ENCODE data around the gene KRTAP10-8.
A peak's percentile ranks its signal among the peaks of the same experiment; 100 is the strongest.
"Not testable (repeated sequence)": the region's sequence is repeated elsewhere in the genome, so short reads cannot be mapped to it uniquely, and the experiment has no call there.

KRTAP10-8 gene, protein sequence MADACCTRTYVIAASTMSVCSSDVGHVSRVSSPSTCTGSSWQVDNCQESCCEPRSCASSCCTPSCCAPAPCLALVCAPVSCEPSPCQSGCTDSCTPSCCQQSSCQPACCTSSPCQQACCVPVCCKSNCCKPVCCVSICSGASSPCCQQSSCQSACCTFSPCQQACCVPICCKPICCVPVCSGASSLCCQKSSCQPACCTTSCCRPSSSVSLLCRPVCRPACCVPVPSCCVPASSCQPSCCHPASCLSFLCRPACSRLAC

DNA sequence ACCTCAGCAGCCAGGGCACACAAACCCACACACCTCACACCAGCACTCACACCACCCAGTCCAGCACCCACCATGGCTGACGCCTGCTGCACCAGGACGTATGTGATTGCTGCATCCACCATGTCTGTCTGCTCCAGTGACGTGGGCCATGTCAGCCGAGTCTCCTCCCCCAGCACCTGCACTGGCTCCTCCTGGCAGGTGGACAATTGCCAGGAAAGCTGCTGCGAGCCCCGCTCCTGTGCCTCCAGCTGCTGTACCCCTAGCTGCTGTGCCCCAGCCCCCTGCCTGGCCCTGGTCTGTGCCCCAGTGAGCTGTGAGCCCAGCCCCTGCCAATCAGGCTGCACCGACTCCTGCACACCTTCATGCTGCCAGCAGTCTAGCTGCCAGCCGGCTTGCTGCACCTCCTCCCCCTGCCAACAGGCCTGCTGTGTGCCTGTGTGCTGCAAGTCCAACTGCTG is at the start of gene KRTAP10-8:
Gene KRTAP10-8 (plus strand): TSS at position 51 of the 458 bp plus-strand sequence. CDS start 22 bp downstream, at position 73.
- in situ Hi-C loops (cut with MboI; ENCODE audit: low pct_unique_long_range_greater_than_20kb, low sequenced_read_pairs): no loop called here
- no peak for DNase-seq

DNA sequence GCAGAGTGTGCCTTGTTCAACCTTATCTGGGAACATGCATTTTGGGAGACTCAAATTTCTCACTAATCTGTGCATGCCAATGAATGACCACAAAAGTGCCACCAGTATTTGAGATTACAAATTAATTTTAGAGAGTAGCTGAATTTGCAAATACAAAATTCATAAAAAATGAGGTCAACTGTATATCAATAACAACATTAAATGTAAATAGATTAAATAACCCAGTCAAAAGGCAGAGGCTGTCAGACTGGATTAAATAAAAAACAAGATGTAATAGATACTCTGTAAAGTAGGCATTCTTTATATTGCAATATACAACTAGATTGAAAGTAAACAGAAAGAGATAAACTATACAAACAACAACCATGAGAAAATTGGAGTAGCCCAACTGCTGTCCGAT is 47.8 kb upstream of the KRTAP10-8 start:
- DNase-seq: no peak
- in situ Hi-C loops (cut with MboI; ENCODE audit: low pct_unique_long_range_greater_than_20kb, low sequenced_read_pairs): loop anchor here (25.0 kb wide), 1 partner anchor 102 kb away; the partner anchor contains the start of gene LRRC3

DNA sequence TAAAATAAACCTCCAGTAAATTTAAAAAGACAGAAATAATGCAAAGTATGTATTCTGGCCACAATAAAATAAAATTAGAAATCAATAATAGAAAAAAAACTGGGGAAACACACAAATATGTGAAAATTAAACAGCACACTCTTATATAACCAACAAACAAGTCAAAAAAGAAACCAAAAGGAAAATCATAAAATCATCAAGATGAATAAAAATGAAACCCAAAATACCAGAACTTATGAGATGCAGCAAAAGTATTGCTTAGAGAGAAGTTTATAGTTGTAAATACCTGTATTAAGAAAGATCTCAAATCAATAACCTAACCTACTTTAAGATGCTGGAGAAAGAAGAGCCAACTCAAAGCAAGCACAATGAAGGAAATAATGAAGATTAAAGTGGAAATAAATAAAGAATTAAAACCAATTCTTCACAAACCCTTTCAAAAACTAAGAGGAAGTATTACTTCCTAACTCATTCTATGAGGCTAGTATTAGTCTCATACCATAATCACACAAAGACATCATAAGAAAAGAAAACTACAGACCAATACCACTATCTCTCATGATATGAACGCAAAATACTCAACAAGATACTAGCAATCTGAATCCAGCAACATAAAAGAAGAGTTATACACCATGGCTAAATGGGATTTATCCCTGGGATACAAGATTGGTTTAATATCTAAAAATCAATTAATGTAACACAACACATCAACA is 46.8 kb upstream of the KRTAP10-8 start:
- DNase-seq: no peak
- in situ Hi-C loops (cut with MboI; ENCODE audit: low pct_unique_long_range_greater_than_20kb, low sequenced_read_pairs): loop anchor here (25.0 kb wide), 1 partner anchor 103 kb away; the partner anchor contains the start of gene LRRC3

DNA sequence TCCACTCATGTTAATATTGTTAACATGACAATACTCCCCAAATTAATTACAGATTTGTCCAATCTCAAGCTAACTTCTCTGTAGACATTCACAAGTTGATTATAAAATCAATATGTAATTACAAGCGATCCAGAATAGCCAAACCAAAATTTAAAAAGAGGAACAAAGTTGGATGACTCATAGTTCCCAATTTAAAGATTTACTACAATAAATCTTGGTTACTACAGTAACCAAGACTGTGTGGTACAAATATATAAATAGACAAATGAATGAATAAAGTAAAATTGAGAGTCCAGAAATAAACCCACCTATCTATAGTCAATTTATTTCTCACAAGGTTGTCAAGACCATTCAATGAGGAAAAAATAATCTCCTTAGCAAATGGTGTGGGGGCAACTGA is 45.5 kb upstream of the KRTAP10-8 start:
- peak; percentile 79 for DNase-seq
- in situ Hi-C loops (cut with MboI; ENCODE audit: low pct_unique_long_range_greater_than_20kb, low sequenced_read_pairs): loop anchor here (25.0 kb wide), 1 partner anchor 104 kb away; the partner anchor contains the start of gene LRRC3

DNA sequence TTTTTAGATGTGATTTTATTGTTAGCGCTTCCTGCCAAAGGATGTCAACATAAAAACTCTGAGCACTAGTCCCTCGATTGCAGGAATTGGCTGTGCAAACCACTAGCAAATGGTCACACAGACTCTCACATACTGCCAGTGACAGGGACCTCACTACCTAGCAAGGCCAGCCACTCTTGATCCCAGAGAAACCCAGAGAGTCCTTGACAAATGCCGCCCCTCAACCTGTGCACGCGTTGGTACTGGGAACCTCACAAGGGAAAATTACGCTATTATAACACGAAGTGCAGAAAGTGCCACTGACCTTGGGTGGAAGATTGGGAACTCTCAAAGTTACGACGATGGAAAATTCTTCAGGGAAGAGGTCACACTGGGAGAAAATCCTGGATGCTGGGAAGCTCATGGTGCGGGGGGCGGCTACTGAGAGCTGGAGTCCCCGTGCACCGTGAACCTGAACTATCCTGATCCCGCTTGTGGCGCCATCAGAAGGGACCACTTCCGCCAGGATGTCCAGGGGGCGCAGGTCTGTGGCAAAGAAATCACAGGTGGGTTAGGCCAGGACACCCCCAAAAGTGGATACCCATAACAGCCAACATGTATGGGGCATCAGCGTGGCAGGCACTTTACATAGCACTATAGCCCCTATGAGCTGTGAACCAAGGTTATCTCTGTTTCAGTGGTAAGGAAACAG is 44.3 kb upstream of the KRTAP10-8 start:
- in situ Hi-C loops (cut with MboI; ENCODE audit: low pct_unique_long_range_greater_than_20kb, low sequenced_read_pairs): loop anchor here (25.0 kb wide), 1 partner anchor 105 kb away; the partner anchor contains the start of gene LRRC3
- no peak for DNase-seq

DNA sequence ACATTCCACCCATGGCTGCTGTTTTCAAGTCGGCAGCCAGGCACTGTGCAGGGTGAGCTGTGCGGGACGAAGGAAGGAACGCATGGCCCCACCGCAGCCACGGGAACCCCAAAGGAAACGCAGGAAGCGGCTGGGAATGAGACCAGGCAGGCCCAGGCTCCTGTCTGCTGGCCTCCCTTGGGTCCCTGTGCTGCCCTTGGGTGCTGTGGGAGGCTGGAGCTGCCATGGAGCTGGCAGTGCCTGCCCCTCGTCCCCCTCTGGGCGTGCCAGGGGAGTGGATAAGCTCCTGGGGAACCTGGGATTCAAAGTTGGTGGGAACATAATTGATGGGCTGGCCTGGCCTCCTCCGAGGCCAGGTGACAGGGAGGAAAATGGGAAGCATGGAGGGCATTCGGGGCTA is 43.6 kb upstream of the KRTAP10-8 start:
- in situ Hi-C loops (cut with MboI; ENCODE audit: low pct_unique_long_range_greater_than_20kb, low sequenced_read_pairs): loop anchor here (25.0 kb wide), 1 partner anchor 106 kb away; the partner anchor contains the start of gene LRRC3
- no peak for DNase-seq

DNA sequence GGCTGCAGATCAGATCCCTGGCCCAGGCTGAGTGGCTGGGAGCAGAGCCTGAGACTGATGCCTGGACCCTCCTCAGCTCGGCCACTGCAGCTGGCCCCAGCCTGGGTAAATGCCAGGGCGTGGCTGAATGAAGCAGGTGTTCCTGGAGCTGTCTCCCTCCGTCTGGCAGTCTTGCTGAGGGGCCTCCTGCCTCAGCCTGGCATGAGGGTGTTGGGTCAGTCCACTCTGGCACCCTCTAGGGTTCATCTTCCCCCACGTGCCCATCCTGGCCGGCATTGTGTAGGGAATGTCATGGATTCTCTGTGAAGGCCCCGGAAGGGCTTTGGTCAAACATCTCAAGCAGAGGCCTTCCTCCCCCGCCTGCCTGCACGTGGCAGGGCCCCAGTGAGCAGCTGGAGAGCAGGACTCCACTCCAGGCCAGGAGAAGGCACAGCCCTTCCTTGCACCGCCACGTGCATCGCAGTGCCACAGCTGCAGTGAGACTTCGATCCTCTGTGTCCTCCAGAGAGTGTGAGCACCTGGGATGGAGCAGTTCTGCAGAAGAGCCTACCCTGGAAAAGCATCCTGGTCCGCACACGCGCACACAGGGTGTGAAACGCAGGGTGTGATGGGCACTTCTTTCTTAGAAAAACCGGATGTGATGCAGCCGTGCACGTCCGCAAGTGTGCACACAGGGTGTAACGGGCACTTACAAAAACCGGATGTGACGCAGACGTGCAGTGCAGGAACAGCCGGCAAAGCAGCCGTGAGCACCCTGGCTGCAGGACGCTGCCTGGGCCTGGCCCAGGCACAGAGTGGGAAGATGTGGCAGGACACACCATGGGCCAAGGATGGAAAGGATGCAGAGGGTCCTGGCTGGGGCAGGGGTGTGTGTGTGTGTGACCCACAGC is 43.0 kb upstream of the KRTAP10-8 start:
- in situ Hi-C loops (cut with MboI; ENCODE audit: low pct_unique_long_range_greater_than_20kb, low sequenced_read_pairs): loop anchor here (25.0 kb wide), 1 partner anchor 107 kb away; the partner anchor contains the start of gene LRRC3
- no peak for DNase-seq

DNA sequence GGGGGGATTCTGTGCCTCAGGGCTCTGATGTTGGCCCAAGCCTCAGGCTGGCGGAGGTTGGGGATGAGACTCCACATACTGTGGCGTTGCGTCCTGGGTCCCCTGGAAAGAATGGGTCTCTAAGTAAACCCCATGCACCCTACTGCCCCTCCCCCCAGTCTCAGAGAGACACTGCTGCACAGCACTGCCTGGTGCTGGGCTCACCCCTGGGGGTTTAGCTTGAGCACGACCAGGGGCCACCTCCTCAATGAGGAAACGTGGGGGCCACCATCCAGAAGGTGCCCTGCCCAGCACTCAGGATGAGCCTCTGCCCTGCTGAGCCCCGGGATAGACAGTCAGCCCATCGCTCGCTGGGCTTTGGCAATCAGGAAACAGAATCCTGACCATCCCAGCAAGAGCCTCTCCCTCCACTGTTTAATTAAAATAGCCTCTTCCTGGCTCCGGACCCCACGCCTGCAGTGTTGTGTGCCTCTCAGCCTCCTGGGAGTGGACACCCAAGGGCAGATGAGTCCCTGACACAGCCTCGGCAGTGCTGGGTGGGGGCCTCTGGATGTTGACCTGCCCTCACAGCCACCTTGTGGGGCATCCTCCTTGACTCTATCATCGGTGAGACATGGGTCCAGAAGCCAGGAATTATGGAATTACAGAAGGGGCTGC is 41.9 kb upstream of the KRTAP10-8 start:
- no peak for DNase-seq
- in situ Hi-C loops (cut with MboI; ENCODE audit: low pct_unique_long_range_greater_than_20kb, low sequenced_read_pairs): loop anchor here (25.0 kb wide), 1 partner anchor 108 kb away; the partner anchor contains the start of gene LRRC3

DNA sequence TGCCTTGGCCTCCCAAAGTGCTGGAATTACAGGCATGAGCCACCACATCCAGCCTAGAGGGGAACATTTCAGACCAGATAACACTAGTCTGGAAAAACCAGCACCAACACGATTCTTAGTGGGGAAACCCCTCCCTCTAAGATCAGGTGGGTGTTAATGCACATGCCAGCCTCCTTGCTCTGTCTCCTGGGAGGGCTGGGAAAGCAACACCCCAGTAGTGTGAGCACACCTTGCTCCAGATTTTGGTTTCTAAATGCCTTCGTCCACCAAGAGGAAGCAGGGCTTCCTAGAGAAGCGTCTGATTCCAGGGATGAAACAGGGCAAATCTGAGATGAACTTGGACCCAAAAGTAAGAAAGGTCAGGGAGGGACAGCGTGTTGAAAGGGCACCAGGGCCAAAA is 40.6 kb upstream of the KRTAP10-8 start:
- DNase-seq: no peak
- in situ Hi-C loops (cut with MboI; ENCODE audit: low pct_unique_long_range_greater_than_20kb, low sequenced_read_pairs): loop anchor here (25.0 kb wide), 1 partner anchor 109 kb away; the partner anchor contains the start of gene LRRC3

DNA sequence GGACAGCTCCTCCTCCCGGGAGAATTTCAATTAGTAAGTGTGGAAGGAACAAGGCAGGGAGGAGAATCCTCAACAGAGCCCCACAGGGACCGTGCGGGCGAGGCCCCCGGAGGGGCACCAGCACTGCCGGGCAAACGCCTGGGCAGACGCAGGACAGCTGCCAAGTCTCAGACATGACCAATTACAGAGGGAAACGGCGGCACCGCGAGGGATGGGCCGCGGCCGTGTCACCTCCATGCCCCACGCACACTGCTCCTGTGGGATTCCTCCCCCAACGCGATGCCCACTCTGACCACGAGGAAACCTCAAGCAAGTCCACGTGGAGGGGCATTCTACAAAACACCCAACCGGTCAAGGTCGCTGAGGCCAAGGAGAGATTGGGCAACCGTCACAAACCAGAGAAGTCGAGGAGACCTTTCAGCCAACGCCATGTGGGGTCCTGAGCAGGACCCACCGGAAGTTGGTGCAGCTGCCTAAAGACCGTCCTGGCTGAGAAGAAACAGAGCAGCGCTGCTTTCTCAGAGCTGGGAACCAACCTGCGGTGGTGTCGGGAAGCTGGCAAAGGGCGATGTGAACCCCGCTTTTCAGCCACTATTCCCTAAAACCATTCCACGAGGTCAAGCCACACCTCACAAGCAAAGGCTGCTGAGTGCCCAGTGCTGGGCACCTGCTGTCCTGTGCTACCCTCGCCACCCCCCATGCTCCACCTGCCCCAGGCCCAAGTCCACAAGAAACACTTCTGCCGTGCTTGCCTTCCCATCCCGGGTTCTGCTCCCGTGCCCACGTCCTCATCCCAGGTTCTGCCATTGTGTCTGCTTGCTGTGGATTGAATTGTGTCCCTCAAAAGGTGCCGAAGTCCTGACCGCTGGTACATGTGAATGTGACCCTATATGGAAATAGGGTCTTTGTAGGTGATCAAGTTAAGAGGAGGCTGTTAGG is 39.8 kb upstream of the KRTAP10-8 start:
- in situ Hi-C loops (cut with MboI; ENCODE audit: low pct_unique_long_range_greater_than_20kb, low sequenced_read_pairs): loop anchor here (25.0 kb wide), 1 partner anchor 110 kb away; the partner anchor contains the start of gene LRRC3
- DNase-seq: no peak

DNA sequence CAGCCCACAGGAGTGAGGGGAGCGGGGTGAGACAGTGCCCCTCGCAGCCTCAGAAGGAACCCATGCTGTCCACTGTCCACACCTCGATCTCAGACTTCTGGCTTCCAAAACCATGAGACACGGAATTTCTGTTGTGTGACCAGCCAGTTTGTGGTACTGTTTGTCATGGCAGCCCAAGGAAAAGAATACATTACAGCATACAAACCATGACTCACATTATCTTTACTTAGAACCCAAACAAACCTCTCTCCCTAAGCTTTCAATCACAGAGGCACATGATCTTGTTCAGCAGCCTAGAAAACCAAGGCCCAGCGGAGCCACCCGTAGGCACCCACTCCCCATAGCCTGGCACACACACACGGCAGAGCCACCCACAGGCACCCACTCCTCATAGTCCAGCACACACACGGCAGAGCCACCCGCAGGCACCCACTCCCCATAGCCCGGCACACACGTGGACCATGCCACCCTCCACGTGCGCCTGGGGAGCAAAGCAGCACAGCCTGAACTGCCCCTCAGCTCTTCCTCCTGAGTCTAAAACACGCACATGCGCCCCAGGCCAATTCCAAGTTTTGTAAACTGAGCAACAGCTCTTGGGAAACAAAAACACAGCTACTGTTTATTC is 38.8 kb upstream of the KRTAP10-8 start:
- no peak for DNase-seq
- in situ Hi-C loops (cut with MboI; ENCODE audit: low pct_unique_long_range_greater_than_20kb, low sequenced_read_pairs): loop anchor here (25.0 kb wide), 1 partner anchor 111 kb away; the partner anchor contains the start of gene LRRC3

DNA sequence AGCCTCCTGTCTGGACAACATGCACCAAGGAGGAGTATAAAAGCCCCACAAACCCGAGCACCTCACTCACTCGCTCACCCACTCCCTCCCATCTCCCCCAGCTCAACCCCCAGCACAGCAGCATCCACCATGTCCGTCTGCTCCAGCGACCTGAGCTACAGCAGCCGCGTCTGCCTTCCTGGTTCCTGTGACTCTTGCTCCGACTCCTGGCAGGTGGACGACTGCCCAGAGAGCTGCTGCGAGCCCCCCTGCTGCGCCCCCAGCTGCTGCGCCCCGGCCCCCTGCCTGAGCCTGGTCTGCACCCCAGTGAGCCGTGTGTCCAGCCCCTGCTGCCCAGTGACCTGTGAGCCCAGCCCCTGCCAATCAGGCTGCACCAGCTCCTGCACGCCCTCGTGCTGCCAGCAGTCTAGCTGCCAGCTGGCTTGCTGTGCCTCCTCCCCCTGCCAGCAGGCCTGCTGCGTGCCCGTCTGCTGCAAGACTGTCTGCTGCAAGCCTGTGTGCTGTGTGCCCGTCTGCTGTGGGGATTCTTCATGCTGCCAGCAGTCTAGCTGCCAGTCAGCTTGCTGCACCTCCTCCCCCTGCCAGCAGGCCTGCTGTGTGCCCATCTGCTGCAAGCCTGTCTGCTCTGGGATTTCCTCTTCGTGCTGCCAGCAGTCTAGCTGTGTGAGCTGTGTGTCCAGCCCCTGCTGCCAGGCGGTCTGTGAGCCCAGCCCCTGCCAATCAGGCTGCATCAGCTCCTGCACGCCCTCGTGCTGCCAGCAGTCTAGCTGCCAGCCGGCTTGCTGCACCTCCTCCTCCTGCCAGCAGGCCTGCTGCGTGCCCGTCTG is 38.0 kb upstream of the KRTAP10-8 start, which contains the start of gene KRTAP10-4:
Gene KRTAP10-4 (plus strand): TSS at position 100 of the 827 bp plus-strand sequence. CDS start 30 bp downstream, at position 130.
- in situ Hi-C loops (cut with MboI; ENCODE audit: low pct_unique_long_range_greater_than_20kb, low sequenced_read_pairs): loop anchor here (25.0 kb wide), 1 partner anchor 112 kb away; the partner anchor contains the start of gene LRRC3

DNA sequence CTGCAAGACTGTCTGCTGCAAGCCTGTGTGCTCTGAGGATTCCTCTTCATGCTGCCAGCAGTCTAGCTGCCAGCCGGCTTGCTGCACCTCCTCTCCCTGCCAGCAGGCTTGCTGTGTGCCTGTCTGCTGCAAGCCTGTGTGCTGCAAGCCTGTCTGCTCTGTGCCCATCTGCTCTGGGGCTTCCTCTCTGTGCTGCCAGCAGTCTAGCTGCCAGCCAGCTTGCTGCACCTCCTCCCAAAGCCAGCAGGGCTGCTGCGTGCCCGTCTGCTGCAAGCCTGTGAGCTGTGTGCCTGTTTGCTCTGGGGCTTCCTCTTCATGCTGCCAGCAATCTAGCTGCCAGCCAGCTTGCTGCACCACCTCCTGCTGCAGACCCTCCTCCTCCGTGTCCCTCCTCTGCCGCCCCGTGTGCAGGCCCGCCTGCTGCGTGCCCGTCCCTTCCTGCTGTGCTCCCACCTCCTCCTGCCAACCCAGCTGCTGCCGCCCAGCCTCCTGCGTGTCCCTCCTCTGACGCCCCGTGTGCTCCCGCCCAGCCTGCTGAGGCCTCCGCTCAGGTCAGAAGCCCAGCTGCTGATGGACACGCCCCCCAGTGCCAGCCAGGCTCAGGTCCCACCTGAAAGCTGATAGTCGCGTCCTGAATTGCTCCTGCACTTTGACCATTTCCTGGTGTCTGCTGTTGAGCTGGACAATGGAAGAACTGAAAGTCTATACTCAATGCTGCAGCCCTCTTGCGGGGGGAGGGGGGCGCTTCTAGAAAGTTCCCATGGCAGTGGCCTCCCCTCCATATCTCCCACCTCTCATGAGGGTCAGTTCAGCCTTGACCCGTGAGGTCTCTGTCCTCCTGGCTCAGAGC is 37.2 kb upstream of the KRTAP10-8 start:
- DNase-seq: no peak
- in situ Hi-C loops (cut with MboI; ENCODE audit: low pct_unique_long_range_greater_than_20kb, low sequenced_read_pairs): loop anchor here (25.0 kb wide), 1 partner anchor 112 kb away; the partner anchor contains the start of gene LRRC3

More for the DNA sequence above, 38.0 kb upstream of the KRTAP10-8 start, which contains the start of gene KRTAP10-4:
- DNase-seq: not testable (repeated sequence)

DNA sequence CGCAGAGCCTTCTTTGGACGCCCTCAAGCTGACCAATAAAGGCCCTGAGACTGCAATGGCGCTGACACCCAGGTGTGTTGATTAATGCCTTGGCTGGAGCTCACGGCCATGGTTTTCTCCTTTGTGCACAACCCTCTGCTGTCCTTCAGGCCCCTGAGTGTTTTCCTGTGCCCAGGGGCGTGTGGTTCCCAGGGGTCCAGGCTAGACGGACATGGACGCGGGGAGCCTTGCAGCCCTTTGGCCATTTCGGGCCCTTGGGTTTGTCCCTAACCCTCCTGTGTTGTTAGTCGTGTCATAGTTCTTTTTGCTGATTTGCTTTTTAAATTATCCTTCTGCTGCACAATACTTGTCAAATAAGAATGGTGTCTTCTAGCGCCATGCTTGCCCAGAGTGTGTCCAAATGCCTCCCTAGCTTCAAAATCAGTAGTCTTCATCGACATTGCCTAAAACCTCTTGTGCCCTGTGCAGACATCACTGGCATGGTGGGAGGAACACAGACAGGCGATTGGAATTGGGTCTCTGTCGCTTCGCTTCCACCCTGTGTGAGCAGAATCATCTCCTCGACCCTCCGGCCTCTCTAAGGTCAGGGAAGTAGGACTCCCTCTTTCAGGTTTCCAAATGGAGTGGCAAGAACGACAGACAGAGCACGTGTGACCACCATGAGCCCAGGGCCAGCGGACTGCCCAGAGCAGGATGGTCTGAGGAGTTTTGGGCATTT is 36.4 kb upstream of the KRTAP10-8 start:
- in situ Hi-C loops (cut with MboI; ENCODE audit: low pct_unique_long_range_greater_than_20kb, low sequenced_read_pairs): no loop called here
- DNase-seq: no peak
